ENCODE data around the gene FAM120C. TPM values are rescaled to one million over a fixed set of nuclear protein-coding genes. Genes with fewer than 3 reads are reported as not detected.

The FAM120C gene
- total RNA-seq, 1 donor from 2014 or later = 5.9 TPM

- Mint-ChIP-seq H3K36me3 (ENCODE audit: unreplicated experiment) (no peaks in the 10 kb centered on the region), H3K27ac (ENCODE audit: unreplicated experiment) (no peak overlapping the region), H3K4me1 (ENCODE audit: low read depth, unreplicated experiment) (no peaks in the 10 kb centered on the region), H3K27me3 (ENCODE audit: unreplicated experiment) (no peaks in the 10 kb centered on the region), H3K9me3 (ENCODE audit: unreplicated experiment) (no peaks in the 10 kb centered on the region), H3K4me3 (ENCODE audit: unreplicated experiment) (no peak overlapping the region)
- TF ChIP-seq CTCF (IDR thresholded peaks at IDR 0.05; ENCODE audit: partially characterized antibody, unreplicated experiment) = no peak
- no peak for DNase-seq
Observed at GRCh38 chrX:54166915-54167314, 16.1 kb downstream of the FAM120C start.

GRCh38 chrX:54157561-54157960 lies 25.5 kb downstream of the FAM120C start:
- DNase-seq = no peak
- Mint-ChIP-seq H3K36me3 (ENCODE audit: unreplicated experiment) (no peaks in the 10 kb centered on the region), H3K9me3 (ENCODE audit: unreplicated experiment) (peaks cover 1% of the 10 kb centered on the region), H3K27ac (ENCODE audit: unreplicated experiment) (no peak overlapping the region), H3K4me3 (ENCODE audit: unreplicated experiment) (no peak overlapping the region), H3K4me1 (ENCODE audit: low read depth, unreplicated experiment) (no peaks in the 10 kb centered on the region), H3K27me3 (ENCODE audit: unreplicated experiment) (no peaks in the 10 kb centered on the region)
- TF ChIP-seq CTCF (IDR thresholded peaks at IDR 0.05; ENCODE audit: partially characterized antibody, unreplicated experiment) = no peak

GRCh38 chrX:54134269-54134668 lies 48.8 kb downstream of the FAM120C start:
- no peaks in the 10 kb centered on the region for H3K9me3 Mint-ChIP-seq (ENCODE audit: unreplicated experiment)
- no peaks in the 10 kb centered on the region for H3K27me3 Mint-ChIP-seq (ENCODE audit: unreplicated experiment)
- DNase-seq = no peak
- H3K4me3 Mint-ChIP-seq (ENCODE audit: unreplicated experiment) = no peak overlapping the region
- H3K27ac Mint-ChIP-seq (ENCODE audit: unreplicated experiment) = no peak overlapping the region
- peaks cover 5% of the 10 kb centered on the region for H3K36me3 Mint-ChIP-seq (ENCODE audit: unreplicated experiment)
- H3K4me1 Mint-ChIP-seq (ENCODE audit: low read depth, unreplicated experiment) = no peaks in the 10 kb centered on the region
- TF ChIP-seq CTCF (IDR thresholded peaks at IDR 0.05; ENCODE audit: partially characterized antibody, unreplicated experiment) = no peak

GRCh38 chrX:54116391-54116790 lies 66.7 kb downstream of the FAM120C start:
- no peak overlapping the region for H3K4me3 Mint-ChIP-seq (ENCODE audit: unreplicated experiment)
- no peaks in the 10 kb centered on the region for H3K9me3 Mint-ChIP-seq (ENCODE audit: unreplicated experiment)
- H3K4me1 Mint-ChIP-seq (ENCODE audit: low read depth, unreplicated experiment) = no peaks in the 10 kb centered on the region
- DNase-seq = no peak
- H3K36me3 Mint-ChIP-seq (ENCODE audit: unreplicated experiment) = no peaks in the 10 kb centered on the region
- TF ChIP-seq CTCF (IDR thresholded peaks at IDR 0.05; ENCODE audit: partially characterized antibody, unreplicated experiment) = no peak
- no peaks in the 10 kb centered on the region for H3K27me3 Mint-ChIP-seq (ENCODE audit: unreplicated experiment)
- no peak overlapping the region for H3K27ac Mint-ChIP-seq (ENCODE audit: unreplicated experiment)

GRCh38 chrX:54093571-54093970 lies 89.5 kb downstream of the FAM120C start:
- Mint-ChIP-seq H3K36me3 (ENCODE audit: unreplicated experiment) (no peaks in the 10 kb centered on the region), H3K4me1 (ENCODE audit: low read depth, unreplicated experiment) (no peaks in the 10 kb centered on the region), H3K9me3 (ENCODE audit: unreplicated experiment) (peaks cover 2% of the 10 kb centered on the region), H3K27ac (ENCODE audit: unreplicated experiment) (no peak overlapping the region), H3K4me3 (ENCODE audit: unreplicated experiment) (no peak overlapping the region), H3K27me3 (ENCODE audit: unreplicated experiment) (no peaks in the 10 kb centered on the region)
- no peak for DNase-seq
- no peak for TF ChIP-seq CTCF (IDR thresholded peaks at IDR 0.05; ENCODE audit: partially characterized antibody, unreplicated experiment)
